ENCODE data around the gene RAN.
"Not testable (repeated sequence)": the region's sequence is repeated elsewhere in the genome, so short reads cannot be mapped to it uniquely, and the experiment has no call there.

The RAN gene

DNA sequence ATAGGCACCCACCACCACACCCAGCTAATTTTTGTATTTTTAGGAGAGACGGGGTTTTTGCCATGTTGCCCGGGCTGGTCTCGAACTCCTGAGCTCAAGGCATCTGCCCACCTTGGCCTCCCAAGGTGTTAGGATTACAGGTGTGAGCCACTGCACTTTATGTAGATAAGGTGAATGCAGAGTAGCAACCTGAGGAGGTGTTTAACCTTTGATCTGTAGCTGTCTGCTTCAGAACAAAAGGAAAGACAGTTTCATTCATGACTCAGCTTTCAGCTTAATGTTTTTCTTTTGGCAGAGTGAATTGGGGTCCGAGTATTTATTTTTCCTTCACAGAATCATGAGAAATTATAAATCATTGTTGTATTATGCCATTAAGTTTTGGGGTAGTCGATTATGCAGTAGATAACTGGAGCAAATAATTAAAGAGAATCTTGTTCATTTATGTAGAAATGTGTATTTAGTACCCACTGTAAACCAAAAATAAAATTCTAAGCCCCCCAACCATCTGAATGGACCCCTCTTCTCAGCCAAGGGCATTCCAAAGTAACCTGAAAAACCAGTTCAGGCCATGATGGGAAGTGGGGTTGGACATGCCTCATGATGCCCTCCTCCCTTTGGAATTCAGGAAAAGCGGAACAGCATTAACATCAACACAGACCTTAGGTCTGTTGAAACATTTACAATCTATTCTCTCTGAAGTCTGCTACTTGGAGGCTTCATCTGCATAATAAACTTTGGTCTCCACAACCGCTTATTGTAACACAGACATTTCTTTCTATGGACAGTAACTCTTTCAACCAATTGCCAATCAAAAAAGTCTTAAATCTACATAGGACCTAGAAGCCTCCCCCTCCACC lies 22.1 kb upstream of the RAN start:
- DNase-seq: no peak

DNA sequence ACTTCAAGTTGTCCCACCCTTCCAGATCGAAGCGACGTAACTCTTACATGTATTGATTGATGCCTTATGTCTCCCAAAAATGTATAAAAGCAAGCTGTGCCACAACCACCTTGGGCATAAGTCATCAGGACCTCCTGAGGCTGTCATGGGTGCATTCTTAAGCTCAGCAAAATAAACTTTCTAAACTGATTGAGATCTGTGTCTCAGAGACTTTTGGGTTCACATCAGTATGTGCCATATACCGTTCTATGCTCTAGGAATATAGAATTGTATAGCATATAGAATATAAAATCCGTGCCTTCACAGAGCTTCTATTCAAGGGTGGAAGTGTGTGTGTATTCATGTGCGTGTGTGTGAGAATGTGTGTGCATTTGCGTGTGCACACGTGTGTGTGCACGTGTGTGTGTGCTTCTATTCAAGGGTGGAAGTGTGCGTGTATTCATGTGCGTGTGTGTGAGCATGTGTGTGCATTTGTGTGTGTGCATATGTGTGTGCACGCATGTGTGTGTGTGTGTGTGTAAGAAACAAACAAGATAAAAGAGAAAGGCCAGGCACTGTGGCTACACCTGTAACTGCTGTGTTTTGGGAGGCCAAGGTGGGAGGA lies 21.3 kb upstream of the RAN start:
- DNase-seq: no peak

DNA sequence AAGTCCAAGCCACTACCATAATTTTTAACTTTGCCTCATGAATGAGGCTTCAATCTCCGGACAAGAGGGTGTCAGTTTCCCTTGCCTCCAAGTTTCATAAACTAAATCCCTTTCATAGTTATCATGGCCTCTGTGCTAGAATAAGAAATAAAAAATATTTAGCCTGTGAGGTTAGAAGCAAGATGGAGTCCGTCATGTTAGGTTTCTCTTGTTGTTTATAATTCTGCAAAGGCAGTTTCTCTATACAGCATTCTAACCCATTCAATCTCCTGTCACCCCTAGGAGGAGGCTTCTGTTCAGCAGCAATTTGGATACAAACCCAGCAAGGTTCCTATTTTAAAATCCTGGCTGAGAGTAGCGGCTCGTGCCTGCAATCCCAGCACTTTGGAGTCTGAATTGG lies 15.8 kb upstream of the RAN start:
- no peak for DNase-seq

DNA sequence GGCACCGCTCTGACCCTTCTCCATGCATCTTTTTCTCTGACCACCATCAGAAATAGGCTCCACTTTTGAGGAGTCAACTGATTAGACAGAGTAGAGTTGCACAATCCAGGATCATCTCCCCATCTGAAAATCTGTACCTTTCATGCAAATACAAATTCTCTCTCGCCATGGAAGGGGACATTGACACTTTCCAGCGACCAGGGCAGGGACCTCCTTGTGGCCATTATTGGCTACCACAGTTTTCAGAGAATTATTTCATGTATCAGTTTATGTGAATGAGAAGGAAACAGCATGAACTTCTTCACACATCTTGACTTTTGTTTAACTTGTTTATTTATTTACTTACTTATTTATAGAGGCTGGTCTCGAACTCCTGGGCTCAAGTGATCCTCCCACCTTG lies 13.8 kb upstream of the RAN start:
- no peak for DNase-seq

DNA sequence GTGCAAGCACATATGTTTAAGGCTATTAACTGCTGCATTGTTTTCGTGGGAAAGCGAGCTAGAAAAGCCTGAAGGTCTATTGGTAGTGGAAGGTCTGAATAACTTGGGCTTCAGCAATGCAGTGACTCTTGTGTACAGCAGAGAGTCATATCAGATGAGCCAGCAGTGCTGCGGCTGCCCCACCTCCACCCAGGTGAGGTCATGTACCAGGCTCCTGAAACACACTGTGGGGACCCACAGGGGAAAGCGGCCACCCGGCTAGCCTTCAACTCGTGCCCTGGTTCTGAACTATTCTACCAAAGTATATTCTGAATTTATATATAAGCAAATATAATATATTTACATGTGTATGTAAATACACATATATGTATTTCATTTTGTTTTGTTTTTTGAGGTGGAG lies 12.7 kb upstream of the RAN start:
- DNase-seq: no peak

DNA sequence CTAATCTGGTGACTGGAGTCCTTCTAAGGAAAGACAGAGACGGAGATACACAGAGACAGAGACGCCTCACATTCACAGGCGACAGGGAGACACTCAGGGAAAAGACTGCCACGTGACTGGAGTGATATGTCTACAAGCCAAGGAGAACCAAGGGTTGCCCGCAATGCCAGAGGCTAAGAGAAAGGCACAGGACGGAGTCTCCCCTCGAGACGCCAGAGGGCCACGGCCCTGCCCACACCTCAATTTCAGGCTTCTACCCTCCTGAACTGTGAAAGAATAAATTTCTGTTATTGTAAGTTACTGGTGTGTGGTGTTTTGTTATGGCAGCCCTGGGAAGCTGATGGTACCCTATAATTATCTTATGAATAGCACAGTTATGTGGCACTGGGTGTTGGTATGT lies 11.6 kb upstream of the RAN start:
- no peak for DNase-seq

DNA sequence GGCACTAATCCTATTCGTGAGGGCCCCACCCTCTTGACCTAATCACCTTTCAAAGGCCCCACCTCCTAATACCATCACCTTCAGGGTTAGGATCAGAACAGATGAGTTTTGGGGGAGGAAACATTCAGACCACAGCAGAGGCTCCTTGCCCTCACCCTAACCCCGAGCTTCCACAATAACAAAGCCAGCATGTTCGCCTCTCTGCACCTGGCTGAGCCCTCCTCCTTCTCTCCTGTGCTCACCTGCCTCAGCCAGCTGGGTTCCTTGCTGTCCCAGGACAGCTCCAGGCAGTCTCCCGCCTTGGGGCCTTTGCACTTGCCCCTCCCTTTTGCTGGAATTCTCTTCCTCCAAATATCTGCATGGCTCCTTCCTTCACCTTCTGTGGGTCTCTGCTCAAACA lies 9.7 kb upstream of the RAN start:
- DNase-seq: no peak

DNA sequence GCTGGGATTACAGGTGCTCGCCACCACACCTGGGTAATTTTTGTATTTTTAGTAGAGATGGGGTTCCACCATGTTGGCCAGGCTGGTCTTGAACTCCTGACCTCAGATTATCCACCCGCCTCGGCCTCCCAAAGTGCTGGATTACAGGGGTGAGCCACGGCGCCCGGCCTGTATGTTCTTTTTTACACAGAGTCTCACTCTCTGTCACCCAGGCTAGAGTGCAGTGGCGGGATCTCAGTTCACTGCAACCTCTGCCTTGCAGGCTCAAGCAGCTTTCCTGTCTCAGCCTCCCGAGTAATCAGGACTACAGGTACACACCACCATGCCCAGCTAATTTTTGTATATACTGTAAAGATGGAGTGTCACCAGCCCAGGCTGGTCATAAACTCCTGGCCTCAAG lies 9.1 kb upstream of the RAN start:
- DNase-seq: not testable (repeated sequence)

DNA sequence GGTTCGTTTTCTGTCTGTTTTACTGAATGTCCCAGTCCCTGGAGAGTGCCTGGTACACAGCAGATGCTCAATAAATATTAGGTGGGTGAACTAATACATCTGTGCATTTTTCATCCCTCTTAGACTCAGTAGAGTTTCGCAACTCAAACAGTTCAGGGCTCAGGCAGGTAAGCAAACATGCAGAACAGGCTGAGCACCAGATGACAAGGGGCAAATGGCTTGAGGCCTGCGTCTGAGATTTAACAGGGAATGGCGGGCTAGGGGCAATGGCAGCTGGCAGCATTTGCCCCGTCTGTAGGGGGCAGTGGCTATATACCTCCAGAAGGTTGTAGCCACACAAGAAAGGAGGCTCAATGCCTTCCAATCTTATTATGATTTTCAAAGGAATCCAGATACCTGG lies 8.6 kb upstream of the RAN start:
- DNase-seq: no peak

DNA sequence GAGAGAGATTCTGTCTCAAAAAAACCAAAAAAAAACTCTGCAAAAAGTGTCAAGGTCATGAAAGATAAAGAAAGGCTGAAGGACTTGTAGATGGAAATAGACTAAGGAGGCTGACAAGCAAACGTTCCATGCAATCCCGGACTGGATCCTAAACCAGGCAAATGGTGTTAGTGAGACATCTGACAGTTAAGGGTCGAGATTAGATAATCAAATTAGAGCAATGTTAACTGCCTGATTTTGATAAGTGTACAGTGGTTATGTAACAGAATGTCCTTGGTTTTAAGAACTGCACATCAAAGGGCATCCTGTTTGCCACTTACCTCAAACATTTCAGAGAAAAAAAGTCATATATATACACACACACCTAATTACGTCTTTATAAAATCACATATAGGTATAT lies 3.5 kb upstream of the RAN start:
- no peak for DNase-seq

DNA sequence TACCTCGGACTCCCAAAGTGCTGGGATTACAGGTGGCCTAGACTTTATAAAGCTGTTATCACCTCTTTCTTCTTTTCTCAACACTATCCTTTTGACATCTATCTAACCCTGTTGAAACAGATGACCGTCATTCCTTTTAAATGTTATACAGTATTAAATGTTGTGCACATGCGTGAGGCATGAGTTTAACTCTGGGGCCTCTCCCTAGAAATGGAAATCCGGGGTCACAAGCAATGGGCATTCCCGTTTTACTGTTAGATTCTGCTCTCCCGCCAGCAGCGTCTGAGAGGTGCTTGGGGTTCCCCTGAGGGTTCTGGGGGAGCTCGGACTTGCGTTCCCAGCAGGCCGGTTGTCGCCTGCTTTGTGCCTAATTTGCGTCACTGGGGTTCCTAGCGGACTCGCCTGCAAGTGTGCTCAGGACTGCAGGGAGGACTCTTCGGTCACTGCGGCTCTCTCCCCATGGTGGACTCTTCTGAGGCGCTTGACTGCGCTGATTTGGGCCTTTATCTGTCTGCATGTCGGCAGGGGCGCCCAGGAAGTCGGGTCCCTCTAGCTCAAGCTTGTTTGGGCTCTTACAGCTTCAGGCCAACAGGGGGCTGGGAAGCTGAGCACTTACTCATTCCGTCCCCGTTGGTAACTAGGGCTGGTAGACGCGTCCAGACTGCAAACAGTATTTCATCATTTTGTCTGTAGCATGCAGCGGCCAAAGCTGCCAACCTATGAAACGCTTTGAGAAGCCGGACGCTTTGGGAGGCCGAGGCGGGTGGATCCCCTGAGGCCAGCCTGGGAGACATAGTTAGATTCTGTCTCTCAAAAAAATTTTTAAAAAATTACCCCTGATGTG lies 1.2 kb upstream of the RAN start:
- peak; percentile 32 for DNase-seq

DNA sequence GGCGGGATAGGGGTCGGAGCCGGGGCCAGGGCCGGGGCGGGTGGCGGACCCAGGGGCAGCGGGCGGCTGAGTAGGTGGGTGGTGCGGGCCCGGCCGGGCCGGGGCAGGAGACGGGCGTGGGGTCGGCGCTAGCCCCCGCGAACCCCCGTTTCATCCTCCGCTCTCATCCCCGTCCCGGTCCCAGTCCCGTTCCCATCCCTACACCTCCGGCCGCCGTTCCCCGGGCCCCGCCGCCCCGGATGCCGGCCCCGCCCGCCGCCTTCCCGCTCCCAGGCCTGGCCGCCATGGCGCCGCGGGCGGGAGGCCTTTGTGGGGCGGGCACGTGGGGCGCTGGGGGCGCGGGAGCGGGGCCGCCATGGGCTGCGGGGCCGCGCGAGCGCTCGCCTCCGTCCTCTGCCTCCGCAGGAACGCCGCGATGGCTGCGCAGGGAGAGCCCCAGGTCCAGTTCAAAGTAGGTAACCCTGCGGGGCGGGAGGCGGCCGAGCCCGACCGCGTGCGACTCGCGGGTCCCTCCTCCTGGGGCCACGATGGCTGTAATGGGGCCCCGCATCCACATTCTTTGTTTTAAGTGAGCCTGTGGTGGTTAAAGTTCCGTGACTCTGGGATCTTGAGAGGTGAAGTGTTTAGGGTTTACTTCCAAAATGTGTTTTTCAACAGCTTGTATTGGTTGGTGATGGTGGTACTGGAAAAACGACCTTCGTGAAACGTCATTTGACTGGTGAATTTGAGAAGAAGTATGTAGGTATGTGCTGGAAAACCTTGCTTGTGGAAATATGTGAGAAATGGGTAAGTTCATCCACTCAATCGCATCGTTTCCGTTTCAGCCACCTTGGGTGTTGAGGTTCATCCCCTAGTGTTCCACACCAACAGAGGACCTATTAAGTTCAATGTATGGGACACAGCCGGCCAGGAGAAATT lies 572 bp downstream of the RAN start:
- no peak for DNase-seq

DNA sequence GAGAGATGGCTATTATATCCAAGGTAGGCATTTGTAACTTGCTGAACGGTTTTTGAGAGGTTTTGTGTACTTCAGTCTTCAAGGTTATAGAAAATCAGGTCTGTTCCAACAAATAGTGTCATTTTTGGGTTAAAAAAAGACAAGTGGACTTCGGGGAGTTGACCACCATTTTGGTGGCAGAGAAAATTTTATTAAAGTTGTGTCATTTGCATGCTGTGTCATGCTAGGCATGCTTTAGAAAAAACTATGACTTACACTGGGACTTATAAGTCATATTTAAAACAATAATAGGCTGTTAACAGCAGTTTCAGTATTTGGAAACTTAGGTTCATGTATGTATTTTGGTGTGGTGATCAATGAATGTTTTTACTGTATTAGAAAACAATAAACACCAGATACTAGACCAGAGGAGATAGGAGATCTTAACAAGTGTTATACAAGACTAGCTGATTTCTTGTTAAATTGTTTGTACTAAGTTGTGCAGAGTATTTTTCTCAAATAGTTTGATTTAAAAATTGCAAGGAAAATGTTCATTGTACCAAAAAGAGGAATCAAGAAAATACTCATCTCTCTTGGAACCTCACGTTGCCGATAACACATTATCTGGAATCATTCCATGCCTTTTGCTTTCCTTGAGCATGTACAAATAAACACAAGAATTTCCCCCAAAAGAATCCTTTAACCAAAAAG lies 1.4 kb downstream of the RAN start:
- DNase-seq: no peak

DNA sequence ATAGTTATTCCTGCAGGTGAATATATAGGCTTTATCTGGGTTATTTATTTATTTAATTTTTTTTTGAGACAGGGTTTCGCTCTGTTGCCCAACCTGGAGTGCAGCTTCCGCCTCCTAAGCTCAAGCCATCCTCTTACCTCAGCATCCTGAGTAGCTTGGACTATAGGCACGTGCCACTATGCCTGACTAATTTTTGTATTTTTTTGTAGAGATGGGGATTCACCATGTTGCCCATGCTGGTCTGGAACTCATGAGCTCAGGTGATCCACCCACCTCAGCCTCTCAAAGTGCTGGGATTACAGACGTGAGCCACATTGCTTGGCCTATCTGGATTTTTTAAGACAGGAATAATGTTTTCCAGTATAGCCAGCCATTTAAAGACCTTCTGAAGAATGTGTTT lies 2.0 kb downstream of the RAN start:
- no peak for DNase-seq

DNA sequence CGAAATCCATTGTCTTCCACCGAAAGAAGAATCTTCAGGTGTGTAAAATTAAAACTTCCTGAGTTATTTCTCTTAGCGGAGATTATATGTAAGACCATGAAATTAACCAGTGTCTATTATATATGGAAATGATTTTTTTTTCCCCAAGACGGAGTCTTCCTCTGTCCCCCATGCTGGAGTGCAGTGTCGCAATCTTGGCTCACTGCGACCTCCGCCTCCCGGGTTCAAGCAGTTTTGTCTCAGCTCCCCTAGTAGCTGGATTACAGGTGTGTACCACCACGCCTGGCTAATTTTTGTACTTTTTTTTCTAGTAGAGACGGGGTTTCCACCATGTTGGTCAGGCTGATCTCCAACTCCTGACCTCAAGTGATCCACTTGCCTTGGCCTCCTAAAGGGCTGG lies 2.8 kb downstream of the RAN start:
- DNase-seq: no peak

DNA sequence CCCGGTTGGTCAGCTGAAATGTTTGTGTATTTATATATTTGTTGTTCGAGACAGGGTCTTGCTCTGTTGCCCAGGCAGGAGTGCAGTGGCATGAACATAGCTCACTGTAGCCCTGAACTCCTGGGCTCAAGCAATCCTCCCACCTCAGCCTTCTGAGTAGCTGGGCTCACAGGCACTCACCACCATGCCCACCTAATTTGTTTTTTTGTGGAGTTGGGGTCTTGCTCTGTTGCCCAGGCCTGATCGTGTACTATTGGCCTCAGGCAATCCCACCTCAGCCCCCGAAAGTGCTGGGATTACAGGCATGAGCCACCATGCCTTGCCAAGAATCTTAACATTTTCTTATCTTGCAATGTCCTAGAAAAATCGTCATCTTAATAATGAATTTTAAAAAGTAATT lies 3.3 kb downstream of the RAN start:
- DNase-seq: no peak

DNA sequence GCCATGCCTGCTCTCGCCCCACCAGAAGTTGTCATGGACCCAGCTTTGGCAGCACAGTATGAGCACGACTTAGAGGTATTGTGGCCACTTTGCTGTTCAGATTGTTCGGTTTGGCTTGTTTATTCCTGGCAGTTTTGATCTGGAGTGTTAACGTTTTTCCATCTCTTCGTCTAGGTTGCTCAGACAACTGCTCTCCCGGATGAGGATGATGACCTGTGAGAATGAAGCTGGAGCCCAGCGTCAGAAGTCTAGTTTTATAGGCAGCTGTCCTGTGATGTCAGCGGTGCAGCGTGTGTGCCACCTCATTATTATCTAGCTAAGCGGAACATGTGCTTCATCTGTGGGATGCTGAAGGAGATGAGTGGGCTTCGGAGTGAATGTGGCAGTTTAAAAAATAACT lies 3.8 kb downstream of the RAN start:
- not testable (repeated sequence) for DNase-seq

DNA sequence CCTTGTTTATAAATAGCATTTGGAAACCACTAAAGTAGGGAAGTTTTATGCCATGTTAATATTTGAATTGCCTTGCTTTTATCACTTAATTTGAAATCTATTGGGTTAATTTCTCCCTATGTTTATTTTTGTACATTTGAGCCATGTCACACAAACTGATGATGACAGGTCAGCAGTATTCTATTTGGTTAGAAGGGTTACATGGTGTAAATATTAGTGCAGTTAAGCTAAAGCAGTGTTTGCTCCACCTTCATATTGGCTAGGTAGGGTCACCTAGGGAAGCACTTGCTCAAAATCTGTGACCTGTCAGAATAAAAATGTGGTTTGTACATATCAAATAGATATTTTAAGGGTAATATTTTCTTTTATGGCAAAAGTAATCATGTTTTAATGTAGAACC lies 4.4 kb downstream of the RAN start:
- DNase-seq: no peak

DNA sequence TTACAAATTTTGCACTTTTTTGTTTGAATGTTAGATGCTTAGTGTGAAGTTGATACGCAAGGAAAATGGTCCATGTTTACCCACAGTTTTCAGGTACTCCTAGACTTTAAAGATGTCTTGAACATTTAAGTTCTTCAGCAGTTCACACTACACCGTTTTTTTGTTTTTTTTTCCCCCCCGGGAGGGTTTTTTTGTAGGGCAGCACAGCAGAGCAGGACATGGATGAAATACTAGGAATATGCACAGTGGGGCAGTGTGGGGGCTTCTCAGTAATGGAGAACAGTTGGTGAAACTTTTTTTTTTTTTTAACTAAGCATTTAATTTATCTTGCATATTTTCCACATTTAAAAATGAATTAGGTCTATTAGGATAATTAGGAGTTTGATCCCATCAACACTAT lies 4.9 kb downstream of the RAN start:
- DNase-seq: no peak

DNA sequence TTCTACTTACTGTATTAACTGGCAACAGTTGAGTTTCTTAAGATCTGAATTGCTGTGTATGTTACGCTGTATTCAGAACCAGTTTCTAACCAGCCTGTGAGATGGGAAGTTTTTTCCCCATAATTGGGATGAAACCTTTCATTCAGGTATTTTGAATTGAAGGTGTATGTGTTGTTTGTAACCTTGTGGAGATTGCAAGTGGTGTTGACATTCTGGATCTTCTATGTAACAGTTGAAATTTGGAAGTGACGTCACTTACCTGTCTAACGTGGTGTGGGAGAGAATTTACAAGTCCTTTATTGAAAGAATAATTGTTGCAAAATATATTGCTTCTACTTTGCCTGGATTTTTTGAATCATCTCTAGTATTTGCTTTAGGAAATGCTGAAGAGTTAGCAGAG lies 5.5 kb downstream of the RAN start:
- DNase-seq: no peak

DNA sequence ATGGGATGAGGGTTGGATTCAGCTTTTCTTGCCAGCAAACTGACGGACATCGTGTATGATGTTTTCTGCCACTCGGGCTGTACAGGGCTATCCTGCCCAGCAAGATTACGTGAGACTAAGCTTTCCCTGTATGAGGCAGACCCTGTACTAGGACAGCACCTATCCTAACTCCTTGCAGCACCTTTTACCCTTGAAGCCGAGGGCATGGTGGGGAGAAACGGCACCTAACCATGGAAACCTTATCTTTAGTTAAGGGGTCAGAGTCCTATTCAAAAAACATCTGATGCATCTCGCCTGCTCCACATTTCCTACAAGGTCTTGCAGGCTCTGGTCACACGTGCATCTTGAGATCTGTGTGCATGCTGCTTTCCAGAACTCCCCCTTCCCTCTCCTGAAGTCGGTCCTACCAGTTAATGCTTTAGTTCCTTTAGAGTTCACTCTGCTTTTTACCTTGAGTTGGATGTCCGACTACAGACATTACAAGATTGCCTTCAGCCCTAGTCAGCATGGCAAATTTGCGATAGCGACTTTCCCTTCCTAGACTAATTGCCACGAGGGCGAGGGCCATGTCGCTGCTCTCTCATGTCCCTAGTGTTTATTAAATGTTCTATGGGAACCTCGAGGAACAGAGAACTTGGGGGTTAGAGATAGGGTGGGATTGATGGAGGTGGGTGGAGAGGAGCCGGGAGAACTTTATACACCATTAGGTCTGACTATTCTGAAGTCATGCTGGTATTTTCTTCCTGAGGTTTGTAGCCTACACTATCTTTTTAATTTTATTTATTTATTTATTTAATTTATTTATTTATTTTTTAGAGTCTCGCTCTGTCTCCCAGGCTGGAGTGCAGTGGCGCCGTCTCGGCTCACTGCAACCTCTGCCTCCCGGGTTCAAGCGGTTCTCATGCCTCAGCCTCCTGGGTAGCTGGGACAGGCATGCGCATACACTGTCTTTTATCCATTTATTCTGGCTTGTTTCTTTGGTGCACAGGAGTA lies 6.6 kb downstream of the RAN start:
- DNase-seq: no peak
